ENCODE measurements around the gene CFAP97.
A peak's percentile ranks its signal among the peaks of the same experiment; 100 is the strongest.
"Not testable (repeated sequence)": the region's sequence is repeated elsewhere in the genome, so short reads cannot be mapped to it uniquely, and the experiment has no call there.

The CFAP97 gene

DNA sequence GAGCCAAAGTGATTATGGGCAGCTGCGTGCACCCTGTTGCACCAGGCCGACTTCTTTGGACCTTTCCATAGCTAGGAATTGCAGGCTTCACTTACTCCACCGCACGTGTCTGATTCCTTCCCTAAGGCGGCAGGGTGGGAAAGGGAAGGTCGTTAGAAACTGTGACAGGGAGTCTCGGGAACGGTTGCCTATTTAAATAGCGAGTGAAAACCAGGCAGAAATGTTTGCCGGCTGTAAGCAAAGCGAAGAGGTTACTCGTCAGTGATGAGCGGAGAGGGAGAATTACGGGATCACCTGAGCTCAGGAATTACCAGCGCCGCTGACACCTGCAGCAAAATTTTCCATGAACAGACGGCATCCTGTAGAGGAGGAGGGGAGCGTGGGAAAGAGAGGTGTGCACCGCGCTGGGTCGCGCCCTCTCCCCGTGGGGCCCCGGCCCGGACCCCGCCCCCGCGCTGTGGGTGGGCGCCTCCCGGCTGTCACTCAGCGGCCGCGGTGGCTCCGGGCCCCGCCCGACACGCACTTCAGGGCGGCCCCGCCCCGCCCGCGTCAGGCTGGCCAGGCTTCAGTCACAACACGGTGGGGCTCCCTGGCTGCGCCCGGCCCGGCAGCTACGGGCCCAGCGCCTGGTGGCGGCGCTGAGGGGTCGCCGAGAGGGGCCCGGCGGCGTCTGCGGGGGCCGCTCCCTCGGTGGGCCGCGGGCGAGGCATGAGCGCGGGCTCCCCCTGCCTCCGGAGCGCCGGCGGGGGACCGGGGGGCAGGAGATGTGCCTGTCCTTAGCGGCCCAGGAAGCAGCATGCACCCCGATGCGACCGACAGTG, 5.4 kb upstream of the CFAP97 start, which contains the start of gene SNX25:
Gene SNX25, plus strand, starts transcription at position 568 of the 821 bp plus-strand sequence. Its CDS starts 229 bp downstream, at position 797.
- H3K9me3 ChIP-seq (ENCODE audit: insufficient read depth, low read length): no peaks in the 10 kb centered on the region
- TF ChIP-seq EZH2phosphoT487 (IDR thresholded peaks at IDR 0.05; ENCODE audit: low read depth) (no peak), CTCF (IDR thresholded peaks at IDR 0.05; ENCODE audit: low read depth, low read length) (no peak)
- peaks cover 46% of the 10 kb centered on the region for H3K79me2 ChIP-seq (ENCODE audit: low read length)
- no peak within 1 kb of the TSS for H2AFZ ChIP-seq (ENCODE audit: low read depth, low read length)
- H3K9ac ChIP-seq (ENCODE audit: low read length): peak within 1 kb of the TSS; percentile 76
- H3K4me1 ChIP-seq (ENCODE audit: low read length): peaks cover 31% of the 10 kb centered on the region
- peak within 1 kb of the TSS; percentile 85 for H3K4me3 ChIP-seq (ENCODE audit: low read length)
- no peaks in the 10 kb centered on the region for H3K27me3 ChIP-seq (ENCODE audit: low read depth, low read length)
- H3K27ac ChIP-seq (ENCODE audit: low read length): peak within 1 kb of the TSS; percentile 60
- peak within 1 kb of the TSS; percentile 84 for H3K4me2 ChIP-seq (ENCODE audit: low read length)
- H3K36me3 ChIP-seq (replicated peaks; ENCODE audit: low read depth, low read length): no peaks in the 10 kb centered on the region
- H4K20me1 ChIP-seq (ENCODE audit: insufficient read depth, low read length): no peaks in the 10 kb centered on the region

DNA sequence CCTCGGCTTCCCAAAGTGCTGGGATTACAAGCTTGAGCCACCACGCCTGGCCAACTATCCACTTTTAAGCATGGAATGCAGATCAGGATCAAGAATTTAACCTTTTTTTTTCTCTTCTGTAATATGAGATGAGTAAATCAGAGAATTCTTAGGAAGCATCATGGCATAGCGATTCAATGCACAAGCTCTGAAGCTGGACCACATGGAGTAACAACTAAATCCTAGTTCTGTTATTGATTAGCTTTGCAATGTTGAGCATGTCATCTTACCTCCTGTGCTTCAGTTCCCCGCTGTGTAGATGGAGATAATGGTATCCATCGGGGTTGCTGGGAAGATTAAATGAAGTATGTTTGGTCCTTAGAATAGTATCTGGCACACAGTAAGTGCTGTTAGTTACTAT, 3.7 kb upstream of the CFAP97 start:
- Histone ChIP-seq H3K9ac (ENCODE audit: low read length) (no peak overlapping the region), H3K79me2 (ENCODE audit: low read length) (peaks cover 46% of the 10 kb centered on the region), H3K4me1 (ENCODE audit: low read length) (peaks cover 19% of the 10 kb centered on the region), H3K9me3 (ENCODE audit: insufficient read depth, low read length) (no peaks in the 10 kb centered on the region), H4K20me1 (ENCODE audit: insufficient read depth, low read length) (no peaks in the 10 kb centered on the region), H3K27me3 (ENCODE audit: low read depth, low read length) (no peaks in the 10 kb centered on the region), H3K27ac (ENCODE audit: low read length) (no peak overlapping the region), H3K4me3 (ENCODE audit: low read length) (no peak overlapping the region), H3K4me2 (ENCODE audit: low read length) (no peak overlapping the region), H3K36me3 (replicated peaks; ENCODE audit: low read depth, low read length) (no peaks in the 10 kb centered on the region), H2AFZ (ENCODE audit: low read depth, low read length) (no peak overlapping the region)
- TF ChIP-seq CTCF (IDR thresholded peaks at IDR 0.05; ENCODE audit: low read depth, low read length) (no peak), EZH2phosphoT487 (IDR thresholded peaks at IDR 0.05; ENCODE audit: low read depth) (no peak)

DNA sequence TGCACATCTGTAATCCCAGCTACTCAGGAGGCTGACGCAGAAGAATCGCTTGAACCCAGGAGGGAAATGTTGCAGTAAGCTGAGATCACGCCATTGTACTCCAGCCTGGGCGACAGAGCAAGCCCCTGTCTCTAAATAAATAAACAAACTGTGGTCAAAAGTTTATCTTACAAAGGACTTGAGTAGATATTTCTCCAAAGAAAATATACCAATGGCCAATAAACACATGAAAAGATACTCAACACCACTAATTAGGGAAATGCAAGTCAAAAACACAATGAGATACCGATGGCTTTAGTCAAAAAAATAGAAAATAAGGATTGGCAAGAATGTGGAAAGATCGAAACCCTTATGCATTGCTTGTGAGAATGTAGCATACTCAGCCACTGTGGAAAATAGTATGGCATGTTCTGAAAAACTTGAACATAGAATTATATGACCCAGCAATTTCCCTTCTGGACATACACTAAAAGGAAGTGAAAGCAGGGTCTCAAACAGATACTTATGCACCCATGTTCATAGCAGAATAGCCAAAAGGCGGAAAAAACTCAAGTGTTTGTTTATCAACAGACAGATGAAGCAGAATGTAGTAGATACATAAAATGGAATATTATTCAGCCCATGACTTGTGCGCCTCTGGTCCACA, 2.0 kb upstream of the CFAP97 start:
- H3K4me2 ChIP-seq (ENCODE audit: low read length): peak overlapping the region; percentile 84
- peaks cover 22% of the 10 kb centered on the region for H3K4me1 ChIP-seq (ENCODE audit: low read length)
- peak overlapping the region; percentile 81 for H3K4me3 ChIP-seq (ENCODE audit: low read length)
- no peaks in the 10 kb centered on the region for H4K20me1 ChIP-seq (ENCODE audit: insufficient read depth, low read length)
- H3K9me3 ChIP-seq (ENCODE audit: insufficient read depth, low read length): no peaks in the 10 kb centered on the region
- no peak overlapping the region for H3K9ac ChIP-seq (ENCODE audit: low read length)
- no peak for TF ChIP-seq CTCF (IDR thresholded peaks at IDR 0.05; ENCODE audit: low read depth, low read length)
- no peak for TF ChIP-seq EZH2phosphoT487 (IDR thresholded peaks at IDR 0.05; ENCODE audit: low read depth)
- H3K36me3 ChIP-seq (replicated peaks; ENCODE audit: low read depth, low read length): no peaks in the 10 kb centered on the region
- H3K79me2 ChIP-seq (ENCODE audit: low read length): peaks cover 40% of the 10 kb centered on the region
- H2AFZ ChIP-seq (ENCODE audit: low read depth, low read length): no peak overlapping the region
- H3K27me3 ChIP-seq (ENCODE audit: low read depth, low read length): no peaks in the 10 kb centered on the region
- H3K27ac ChIP-seq (ENCODE audit: low read length): no peak overlapping the region

GRCh38 chr4:185205073-185205472, 1.3 kb upstream of the CFAP97 start:
- Histone ChIP-seq H3K9ac (ENCODE audit: low read length) (0 out of 2 replicates have a peak overlapping the region, but pooled peaks have one; percentile 62), H3K4me3 (ENCODE audit: low read length) (peak overlapping the region; percentile 81), H3K79me2 (ENCODE audit: low read length) (peaks cover 39% of the 10 kb centered on the region), H3K27ac (ENCODE audit: low read length) (peak overlapping the region; percentile 59), H3K4me1 (ENCODE audit: low read length) (peaks cover 22% of the 10 kb centered on the region), H3K4me2 (ENCODE audit: low read length) (peak overlapping the region; percentile 84)
- H3K9me3 ChIP-seq (ENCODE audit: insufficient read depth, low read length); H3K36me3 ChIP-seq (replicated peaks; ENCODE audit: low read depth, low read length); H4K20me1 ChIP-seq (ENCODE audit: insufficient read depth, low read length); H3K27me3 ChIP-seq (ENCODE audit: low read depth, low read length); H2AFZ ChIP-seq (ENCODE audit: low read depth, low read length): not testable (repeated sequence)
